GM18861 (cell line): ENCODE measurements around the gene RAPGEF5.

ENCODE experiments used
- ATAC-seq: cut with Tn5 transposase; IDR thresholded peaks from one replicate; pipeline ENCODE4 v1.9.1; 2021; ENCODE audit not compliant: unreplicated experiment

The RAPGEF5 gene

DNA sequence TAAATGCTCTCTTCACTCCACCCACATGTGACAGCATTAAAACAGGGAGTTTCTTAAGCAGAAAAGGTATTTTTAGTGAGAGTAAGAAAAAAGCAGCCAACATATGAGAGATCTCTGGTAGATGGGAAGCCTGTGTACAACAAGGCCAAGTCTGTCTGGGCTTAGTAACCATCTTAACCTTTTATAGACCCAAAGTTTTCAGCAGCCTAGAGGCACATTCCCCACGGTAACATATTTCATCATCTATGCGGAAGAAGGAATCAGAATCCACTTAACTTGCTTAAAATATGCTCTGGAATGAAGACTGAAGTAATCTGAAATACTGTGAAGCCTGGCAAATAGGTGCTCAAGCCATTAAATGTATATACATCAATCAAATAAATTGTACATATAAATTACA is 127.8 kb downstream of the RAPGEF5 start:
- ATAC-seq = no peak

DNA sequence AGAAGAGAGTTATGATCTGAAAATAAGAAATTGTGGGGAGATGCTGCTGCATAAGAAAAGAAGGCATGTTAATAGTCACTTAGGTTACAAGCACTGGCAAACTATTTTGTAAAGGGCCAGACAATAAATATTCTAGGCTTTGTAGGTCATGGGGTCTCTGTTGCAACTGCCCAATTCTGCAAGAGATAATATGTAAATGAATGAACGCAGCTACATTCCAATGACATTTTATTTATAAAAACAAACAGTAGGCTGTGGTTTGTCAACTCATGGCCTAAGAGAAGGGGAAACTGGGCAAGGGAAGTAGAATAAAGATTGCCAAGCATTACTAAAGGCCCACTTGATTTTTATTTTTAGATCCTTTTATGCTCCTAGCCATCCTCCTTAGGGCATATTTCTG is 133.1 kb downstream of the RAPGEF5 start:
- no peak for ATAC-seq

DNA sequence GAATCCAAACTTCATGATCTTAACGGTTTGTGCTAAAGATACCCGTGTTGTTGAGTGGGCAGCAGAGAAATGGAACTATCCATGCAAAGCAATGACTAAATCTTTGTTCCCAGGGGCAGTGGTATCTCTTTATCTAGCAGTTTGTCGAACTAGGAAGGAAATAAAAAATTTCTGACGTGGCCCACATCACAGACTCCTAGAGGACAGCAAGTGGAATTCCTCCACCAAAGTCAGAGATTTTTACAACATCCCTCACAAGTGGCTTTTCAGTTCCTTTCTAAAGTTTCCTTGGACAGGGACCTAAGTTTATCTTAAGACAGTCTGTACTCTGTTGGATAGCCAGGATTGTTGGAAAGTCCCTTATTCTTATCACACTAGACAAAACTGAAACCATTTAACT is 136.0 kb downstream of the RAPGEF5 start:
- no peak for ATAC-seq

- ATAC-seq = no peak
Measured at GRCh38 chr7:22219739-22220493, 137.0 kb downstream of the RAPGEF5 start.

GRCh38 chr7:22219036-22219435 is 137.9 kb downstream of the RAPGEF5 start:
- ATAC-seq = no peak

DNA sequence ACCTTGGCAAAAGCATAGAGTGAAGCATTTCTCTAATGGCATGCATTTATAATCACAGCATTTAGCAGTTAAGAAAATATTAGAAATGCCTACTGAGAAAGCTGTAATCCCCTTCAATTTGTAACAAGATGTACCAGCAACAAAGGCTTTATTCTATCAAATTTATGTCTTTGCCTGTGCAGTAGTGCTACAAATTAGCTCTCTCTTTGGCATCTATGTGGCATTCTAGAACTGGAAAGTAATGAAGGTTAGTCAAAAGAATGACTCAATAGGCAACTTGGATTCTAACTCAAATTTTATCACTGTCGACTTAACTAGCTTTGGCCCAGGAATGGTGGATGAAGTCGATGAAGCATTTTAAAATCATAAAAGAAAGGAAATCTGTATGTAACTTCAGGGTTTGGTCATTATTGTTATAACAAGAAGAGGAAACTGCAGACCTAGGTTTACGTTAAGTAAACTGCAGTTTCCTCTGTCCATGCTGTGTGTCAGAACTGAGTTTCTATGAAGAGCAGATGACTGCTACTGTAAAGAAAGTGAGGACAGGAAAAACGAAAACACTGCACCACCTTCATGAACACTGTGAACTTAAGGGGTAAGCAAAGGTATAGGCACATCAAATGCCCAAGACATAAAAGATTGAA is 140.0 kb downstream of the RAPGEF5 start:
- no peak for ATAC-seq

DNA sequence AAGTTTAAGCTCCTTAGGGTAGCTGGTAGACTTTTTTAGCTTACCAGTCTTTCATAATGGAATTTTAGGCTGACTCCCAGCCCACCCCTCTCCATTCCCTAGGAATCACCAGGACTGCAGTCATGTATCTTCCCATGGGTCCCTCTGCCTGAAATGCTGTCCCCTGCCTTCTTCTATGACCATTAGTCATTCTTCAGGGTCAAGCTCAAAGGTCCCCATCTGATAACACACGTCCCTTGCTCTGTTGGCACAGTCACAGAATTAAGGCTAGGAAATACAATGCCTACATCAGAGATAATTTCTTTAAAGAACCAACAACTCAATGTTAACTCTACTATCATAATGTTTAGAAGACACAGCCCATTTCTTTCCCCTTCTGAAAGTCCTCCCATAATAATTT is 140.6 kb downstream of the RAPGEF5 start:
- no peak for ATAC-seq

GRCh38 chr7:22214000-22214399 is 143.0 kb downstream of the RAPGEF5 start:
- no peak for ATAC-seq

DNA sequence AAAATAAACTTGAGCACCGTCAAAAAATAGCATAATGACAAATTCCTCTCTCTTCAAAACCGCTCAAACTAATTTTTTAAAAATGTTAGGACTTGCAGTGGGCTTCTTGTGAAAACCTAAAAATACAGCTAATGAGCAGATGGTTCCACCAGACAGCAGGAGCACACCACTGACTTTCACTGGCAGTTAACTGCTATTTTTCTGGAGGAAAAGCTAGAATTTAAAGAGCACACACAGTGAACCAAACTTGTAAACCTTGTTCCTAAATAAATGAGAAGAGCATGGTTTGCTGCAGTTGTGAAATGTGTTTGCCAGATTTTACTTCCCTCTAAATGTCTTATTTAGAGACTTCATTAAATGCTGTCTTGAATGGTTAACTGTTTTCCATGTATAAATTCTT is 143.9 kb downstream of the RAPGEF5 start:
- ATAC-seq = no peak

- no peak for ATAC-seq
Measured at GRCh38 chr7:22210967-22211366, 146.0 kb downstream of the RAPGEF5 start.

DNA sequence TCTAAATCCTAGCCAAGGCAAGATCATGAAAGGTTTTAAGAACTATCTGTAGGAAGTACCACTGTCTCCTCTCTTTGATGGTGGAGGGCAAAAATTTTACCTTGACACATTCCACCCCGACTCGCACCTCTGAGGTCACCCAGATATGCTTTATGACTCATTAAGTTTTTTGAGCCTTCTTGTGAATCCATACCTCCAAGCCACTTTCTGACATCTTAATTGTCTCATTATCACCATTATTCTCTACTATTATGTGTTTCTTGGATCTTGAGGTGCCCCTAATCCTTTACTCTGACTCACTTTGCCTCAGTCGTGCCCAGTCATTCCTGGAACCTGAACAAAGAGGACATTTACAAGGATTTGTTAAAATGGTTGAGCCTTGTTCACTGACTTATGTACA is 146.6 kb downstream of the RAPGEF5 start:
- ATAC-seq = no peak

DNA sequence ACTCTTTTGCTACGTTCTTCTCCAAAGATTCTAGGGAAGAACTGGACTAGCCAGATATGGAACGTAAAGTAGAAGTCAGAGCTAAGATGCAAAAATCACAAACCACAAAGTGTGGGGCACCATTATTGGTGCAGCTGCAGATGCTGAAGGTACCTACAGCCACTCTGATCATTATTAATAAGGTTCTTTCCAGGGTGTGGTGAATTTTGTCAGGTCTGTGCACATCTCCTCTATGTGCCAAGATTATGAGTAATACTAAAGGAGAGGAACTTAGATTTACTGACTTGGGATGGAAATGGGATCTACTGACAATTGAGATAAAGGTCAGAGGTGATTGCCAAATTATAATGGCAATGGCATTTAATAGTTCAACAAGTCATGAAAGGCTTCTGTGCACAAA is 148.2 kb downstream of the RAPGEF5 start:
- ATAC-seq = no peak

DNA sequence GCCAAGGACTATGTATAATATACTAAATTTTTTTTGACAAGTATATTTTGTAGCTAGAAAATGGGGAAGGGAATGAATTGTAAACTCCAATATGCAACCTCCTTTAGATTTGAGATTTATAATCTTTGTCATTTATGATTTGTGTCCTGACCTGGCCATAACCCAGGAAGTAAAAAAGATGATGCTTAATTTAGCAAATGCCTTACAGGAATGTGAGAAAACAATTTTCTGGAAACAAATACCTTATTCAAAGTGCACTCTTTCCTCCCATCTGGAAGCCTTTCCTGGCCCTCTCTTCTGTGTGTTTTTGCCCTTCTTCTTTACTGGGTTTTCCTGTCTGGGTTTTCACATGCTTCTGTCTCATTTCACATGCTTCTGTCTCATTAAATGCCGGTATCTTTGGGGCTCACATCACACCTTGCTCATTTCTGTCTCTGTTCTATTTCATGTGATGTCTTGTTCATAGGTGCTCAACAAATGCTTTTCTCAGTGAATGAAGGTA is 149.2 kb downstream of the RAPGEF5 start:
- ATAC-seq = no peak

DNA sequence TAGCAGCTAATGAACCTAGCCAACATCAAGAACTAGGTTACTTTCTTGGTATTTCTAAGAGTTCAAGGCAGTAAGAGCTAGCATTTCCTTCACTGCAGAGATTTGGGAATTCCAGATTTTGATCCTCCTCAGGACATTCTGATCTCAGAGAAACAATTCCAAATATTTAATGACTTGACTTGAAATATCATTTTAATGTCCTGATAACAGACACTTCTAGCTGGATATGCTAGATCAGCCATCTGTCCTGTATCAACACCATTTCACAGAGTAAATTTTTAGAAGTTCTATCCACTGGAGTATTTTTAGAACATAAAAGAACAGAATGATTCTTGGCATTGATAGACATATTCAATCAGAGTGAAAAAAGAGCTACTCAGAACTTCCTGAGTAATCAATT is 151.3 kb downstream of the RAPGEF5 start:
- no peak for ATAC-seq

DNA sequence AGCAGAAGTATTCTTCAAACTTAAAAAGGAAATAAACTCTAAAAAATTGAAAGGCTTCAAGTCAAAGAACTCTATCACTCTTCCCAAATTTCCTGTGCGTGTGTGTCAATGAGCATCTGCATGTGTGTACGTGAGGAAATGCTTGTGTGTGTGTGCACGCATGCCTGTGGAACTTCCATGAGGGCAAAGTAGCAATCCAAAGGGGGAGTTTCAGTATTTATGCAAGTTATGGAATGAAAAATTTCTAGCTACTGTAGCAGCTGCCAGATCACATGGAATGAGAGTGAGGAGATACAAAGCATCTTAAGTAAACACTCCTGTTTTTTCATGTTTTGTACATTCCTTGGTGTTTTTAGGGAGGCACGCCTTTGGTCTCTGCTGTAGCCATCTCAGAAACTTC is 152.6 kb downstream of the RAPGEF5 start:
- ATAC-seq = no peak

- ATAC-seq = no peak
Measured at GRCh38 chr7:22202141-22202540, 154.8 kb downstream of the RAPGEF5 start.

- no peak for ATAC-seq
Measured at GRCh38 chr7:22201186-22201880, 155.6 kb downstream of the RAPGEF5 start.

DNA sequence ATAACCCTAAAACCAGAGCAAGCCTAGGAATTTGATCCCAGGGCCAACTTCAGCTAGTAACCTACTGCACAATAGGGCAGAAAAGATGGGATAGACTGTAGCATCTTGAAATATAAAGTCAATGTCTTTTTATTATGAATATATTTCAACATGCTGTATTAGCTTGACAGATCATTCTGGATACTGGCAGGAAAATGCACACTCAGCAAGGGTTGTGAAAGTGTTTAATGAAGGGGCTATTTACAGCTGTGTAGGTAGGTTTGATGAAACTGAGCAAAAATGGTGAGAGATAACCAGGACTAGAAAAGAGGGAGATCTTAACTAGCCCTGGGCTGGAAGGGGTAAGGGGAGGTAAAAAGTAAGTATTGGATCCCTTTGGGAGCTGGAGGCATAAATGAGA is 156.2 kb downstream of the RAPGEF5 start:
- ATAC-seq = no peak

DNA sequence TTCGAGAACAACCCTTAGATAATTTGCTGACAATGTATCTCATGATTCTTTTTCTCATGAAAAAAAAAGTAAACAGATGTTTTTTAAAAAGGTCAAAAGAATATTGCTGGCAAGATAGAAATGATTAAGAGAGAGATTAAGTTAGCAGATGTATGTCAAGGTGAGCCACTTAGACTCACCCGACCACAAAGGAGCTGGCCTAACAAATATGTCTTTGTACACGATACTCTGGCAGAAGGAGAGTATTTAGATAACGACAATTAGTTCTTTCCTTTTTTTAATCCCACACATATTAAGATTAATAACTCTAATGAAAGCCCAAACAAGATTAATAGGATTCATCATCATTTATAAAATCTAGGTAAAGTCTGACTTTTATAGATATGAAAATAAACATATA is 156.7 kb downstream of the RAPGEF5 start:
- no peak for ATAC-seq

DNA sequence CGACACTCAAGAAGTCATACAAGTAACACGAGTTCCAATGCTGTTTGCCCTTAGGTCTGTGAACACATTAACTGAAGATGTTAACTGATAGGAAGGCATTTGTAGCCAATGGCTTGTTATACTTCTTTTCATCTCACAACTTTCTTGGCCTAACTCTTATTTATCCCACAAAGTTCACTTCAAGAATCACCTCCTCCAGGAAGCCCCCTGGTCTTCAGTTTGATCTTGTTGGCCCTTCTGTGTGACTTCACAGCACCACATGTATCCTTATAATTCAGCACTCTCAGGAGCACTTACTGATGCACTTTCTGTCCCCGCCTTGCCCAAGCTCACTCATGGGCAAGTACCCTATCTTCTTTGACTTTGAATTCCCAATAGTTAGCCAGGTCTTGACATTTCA is 159.6 kb downstream of the RAPGEF5 start:
- no peak for ATAC-seq

DNA sequence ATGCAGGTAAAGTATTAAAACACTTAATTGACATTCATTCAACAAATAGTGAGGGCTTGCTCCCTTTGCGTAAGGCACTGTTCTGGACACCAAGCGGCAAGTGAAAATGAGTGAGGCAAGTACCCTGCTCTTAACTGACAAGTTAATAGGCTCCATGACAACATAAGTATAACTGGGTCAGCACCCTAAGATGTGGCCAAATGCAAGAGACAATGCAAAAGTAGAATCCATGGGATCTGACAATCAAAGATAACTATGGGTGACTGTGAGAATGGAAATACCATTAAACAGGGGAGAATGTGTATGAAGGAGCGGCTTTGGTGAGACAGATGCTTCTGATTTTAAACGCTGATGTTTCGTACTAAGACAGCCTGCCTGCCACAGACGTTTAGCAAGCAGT is 160.5 kb downstream of the RAPGEF5 start:
- ATAC-seq = no peak
